Gastroesophageal sphincter (tissue), 4 donors: ENCODE data around the gene PA2G4. TPM values are rescaled to one million over a fixed set of nuclear protein-coding genes. Genes with fewer than 3 reads are reported as not detected.
"Not testable (repeated sequence)": the region's sequence is repeated elsewhere in the genome, so short reads cannot be mapped to it uniquely, and the experiment has no call there.

Source experiments
- ATAC-seq: fragments of 150-250 bp; one replicate; pipeline ENCODE4 v1.9.1; 2016; ENCODE audit warnings: mild to moderate bottlenecking, moderate library complexity
- H3K27ac ChIP-seq, 4 donors: fragments of 200-600 bp; sonication (generic) in 3 of 4; 1 replicate in 3 of 4; 2 replicates in 1 of 4; pipeline ENCODE4 v1.5.1; 2016 to 2019
- H3K27me3 ChIP-seq: fragments of 200-600 bp; sonication (generic); one replicate; pipeline ENCODE4 v1.5.1; 2019
- H3K36me3 ChIP-seq, 2 donors: fragments of 200-600 bp; sonication (generic); one replicate each; pipeline ENCODE4 v1.5.1; 2019; ENCODE audit warnings: control low read depth in 1 of 2
- H3K4me1 ChIP-seq, 3 donors: fragments of 200-600 bp; sonication (generic); 1 replicate in 2 of 3; 2 replicates in 1 of 3; pipeline ENCODE4 v1.5.1; 2016 to 2019; ENCODE audit warnings: control low read depth in 2 of 3
- H3K4me3 ChIP-seq, 2 donors: fragments of 200-600 bp; sonication (generic); one replicate each; pipeline ENCODE4 v1.5.1; 2019; ENCODE audit warnings: mild to moderate bottlenecking in 1 of 2, moderate library complexity in 1 of 2
- H3K9me3 ChIP-seq, 3 donors: fragments of 200-600 bp; sonication (generic); one replicate each; pipeline ENCODE4 v1.5.1; 2017 to 2019; ENCODE audit warnings: control low read depth in 2 of 3
- CTCF ChIP-seq, 4 experiments: fragments of 200-600 bp in 2 of 4; fragments of 450-650 bp in 2 of 4; sonication (generic) in 1 of 4; IDR thresholded peaks; one replicate each; pipeline ENCODE4 v1.5.1; 2017 to 2019; ENCODE audit warnings: antibody characterized with exemption in 4 of 4, mild to moderate bottlenecking in 2 of 4, moderate library complexity in 2 of 4
- EP300 ChIP-seq: sonication (generic); formaldehyde crosslinking; IDR thresholded peaks from one replicate; pipeline ENCODE4 v1.6.1; 2017; ENCODE audit warnings: antibody characterized with exemption, mild to moderate bottlenecking
- POLR2A ChIP-seq, 2 donors: fragments of 450-650 bp; IDR thresholded peaks; one replicate each; pipeline ENCODE4 v1.6.1; 2017; ENCODE audit warnings: antibody characterized with exemption in 2 of 2, mild to moderate bottlenecking in 2 of 2, moderate library complexity in 1 of 2
- POLR2AphosphoS5 ChIP-seq: sonication (generic); formaldehyde crosslinking; IDR thresholded peaks from one replicate; pipeline ENCODE4 v1.6.1; 2017; ENCODE audit warnings: antibody characterized with exemption
- WGBS, 2 donors: methylation state at CpG; one replicate each; pipeline ENCODE4 v1.1.5; 2018; ENCODE audit warnings: low coverage in 1 of 2; 5-methylcytosine and 5-hydroxymethylcytosine counted together
- total RNA-seq, 4 donors: library from RNA; depleted of rRNA; stranded (reverse); fragments of >200 nt; gene quantifications; one replicate each; pipeline ENCODE4 v1.1.0, GENCODE V29; 2016

Gene PA2G4
- total RNA-seq, 4 donors from 2014 or later = 99.4 to 115 (median 110) TPM

GRCh38 chr12:56114084-56114483 is 9.7 kb downstream of the PA2G4 start:
- Histone ChIP-seq H3K27ac (no peak overlapping the region), H3K4me3 (no peak overlapping the region), H3K4me1 (peaks cover 3 to 19% (median 6%) of the 10 kb centered on the region in 3 donors), H3K36me3 (peaks cover 7 to 49% of the 10 kb centered on the region in 2 donors), H3K27me3 (no peaks in the 10 kb centered on the region), H3K9me3 (no peaks in the 10 kb centered on the region)
- 100% methylated on average over 1 of the region's 1 CpG; no CpG with 5 or more reads in 1 of the 2 donors for WGBS, 2 donors
- ATAC-seq = no peak
- no peak for TF ChIP-seq CTCF (IDR thresholded peaks at IDR 0.05)
- no peak for TF ChIP-seq POLR2AphosphoS5
- TF ChIP-seq EP300 = no peak
- TF ChIP-seq POLR2A (IDR thresholded peaks at IDR 0.05) = no peak

GRCh38 chr12:56115329-56115728 is 11.0 kb downstream of the PA2G4 start:
- no peak for ATAC-seq
- H3K9me3 ChIP-seq = no peaks in the 10 kb centered on the region
- 51 to 52% methylated on average over 4 to 10 of the region's 10 CpGs for WGBS, 2 donors
- no peak for TF ChIP-seq EP300
- no peak for TF ChIP-seq POLR2AphosphoS5
- H3K36me3 ChIP-seq = peaks cover 4 to 40% of the 10 kb centered on the region in 2 donors
- H3K27me3 ChIP-seq = no peaks in the 10 kb centered on the region
- peak overlapping the region; percentile 81 to 100 for H3K4me3 ChIP-seq
- H3K4me1 ChIP-seq = peaks cover 11 to 31% (median 18%) of the 10 kb centered on the region in 3 donors
- peak overlapping the region in 3 of 4 donors; percentile 79 to 97 (median 95) for H3K27ac ChIP-seq

GRCh38 chr12:56116267-56117081 is 12.1 kb downstream of the PA2G4 start, which contains the start of gene RPL41:
Gene RPL41 (plus strand): TSS chr12:56116633.
- Histone ChIP-seq H3K4me3 (peak within 1 kb of the TSS; percentile 81 to 100), H3K9me3 (no peaks in the 10 kb centered on the region), H3K27me3 (no peaks in the 10 kb centered on the region), H3K27ac (peak within 1 kb of the TSS; percentile 89 to 99 (median 96)), H3K36me3 (peaks cover 3 to 40% of the 10 kb centered on the region in 2 donors), H3K4me1 (peaks cover 11 to 43% (median 18%) of the 10 kb centered on the region in 3 donors)
- ATAC-seq = peak; percentile 76
- TF ChIP-seq CTCF (IDR thresholded peaks at IDR 0.05) = peak in 3 of 4 experiments; percentile 4 to 53 (median 30)
- TF ChIP-seq POLR2AphosphoS5 = peak; percentile 100
- no peak for TF ChIP-seq EP300
- TF ChIP-seq POLR2A (IDR thresholded peaks at IDR 0.05) = peak; percentile 94 to 96
- 0% methylated on average over 24 to 31 of the region's 34 CpGs for WGBS, 2 donors

GRCh38 chr12:56117082-56117706 is 12.8 kb downstream of the PA2G4 start:
- Histone ChIP-seq H3K4me1 (peaks cover 11 to 50% (median 19%) of the 10 kb centered on the region in 3 donors), H3K4me3 (peak overlapping the region; percentile 81 to 100), H3K36me3 (peaks cover 3 to 40% of the 10 kb centered on the region in 2 donors), H3K27ac (peak overlapping the region; percentile 89 to 99 (median 96))
- not testable (repeated sequence) for H3K9me3 ChIP-seq, ATAC-seq, H3K27me3 ChIP-seq
- 2 to 6% methylated on average over 6 to 16 of the region's 16 CpGs for WGBS, 2 donors

- 2 to 33% methylated on average over 1 to 13 of the region's 61 CpGs for WGBS, 2 donors
- Histone ChIP-seq H3K36me3 (peaks cover 3 to 32% of the 10 kb centered on the region in 2 donors), H3K4me1 (peaks cover 11 to 58% (median 22%) of the 10 kb centered on the region in 3 donors), H3K9me3 (no peaks in the 10 kb centered on the region), H3K27ac (peak within 1 kb of the TSS; percentile 89 to 99 (median 96)), H3K4me3 (peak within 1 kb of the TSS; percentile 81 to 100), H3K27me3 (no peaks in the 10 kb centered on the region)
- peak in 3 of 4 experiments; percentile 63 to 74 (median 68) for TF ChIP-seq CTCF (IDR thresholded peaks at IDR 0.05)
- peak; percentile 89 to 91 for TF ChIP-seq POLR2A (IDR thresholded peaks at IDR 0.05)
- no peak for TF ChIP-seq EP300
- TF ChIP-seq POLR2AphosphoS5 = peak; percentile 92
- peak; percentile 91 for ATAC-seq
Observed at GRCh38 chr12:56117778-56118687, 13.7 kb downstream of the PA2G4 start, which contains the start of gene ZC3H10. Gene ZC3H10 (plus strand): TSS chr12:56118266. CDS start chr12:56120563, 2,297 bp downstream.
